Measurements from ENCODE around the gene SPTY2D1.
A peak's percentile ranks its signal among the peaks of the same experiment; 100 is the strongest.

SPTY2D1 gene, protein sequence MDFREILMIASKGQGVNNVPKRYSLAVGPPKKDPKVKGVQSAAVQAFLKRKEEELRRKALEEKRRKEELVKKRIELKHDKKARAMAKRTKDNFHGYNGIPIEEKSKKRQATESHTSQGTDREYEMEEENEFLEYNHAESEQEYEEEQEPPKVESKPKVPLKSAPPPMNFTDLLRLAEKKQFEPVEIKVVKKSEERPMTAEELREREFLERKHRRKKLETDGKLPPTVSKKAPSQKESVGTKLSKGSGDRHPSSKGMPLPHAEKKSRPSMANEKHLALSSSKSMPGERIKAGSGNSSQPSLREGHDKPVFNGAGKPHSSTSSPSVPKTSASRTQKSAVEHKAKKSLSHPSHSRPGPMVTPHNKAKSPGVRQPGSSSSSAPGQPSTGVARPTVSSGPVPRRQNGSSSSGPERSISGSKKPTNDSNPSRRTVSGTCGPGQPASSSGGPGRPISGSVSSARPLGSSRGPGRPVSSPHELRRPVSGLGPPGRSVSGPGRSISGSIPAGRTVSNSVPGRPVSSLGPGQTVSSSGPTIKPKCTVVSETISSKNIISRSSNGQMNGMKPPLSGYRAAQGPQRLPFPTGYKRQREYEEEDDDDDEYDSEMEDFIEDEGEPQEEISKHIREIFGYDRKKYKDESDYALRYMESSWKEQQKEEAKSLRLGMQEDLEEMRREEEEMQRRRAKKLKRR

GRCh38 chr11:18634140-18635032 is at the start of gene SPTY2D1:
Gene SPTY2D1, minus strand, starts transcription at chr11:18634342. Its CDS starts 85 bp downstream, at chr11:18634257.
- TF ChIP-seq NFIC (IDR thresholded peaks at IDR 0.05): no peak
- no peak for TF ChIP-seq EP300 (IDR thresholded peaks at IDR 0.05; ENCODE audit: borderline replicate concordance)
- no peak for TF ChIP-seq TEAD4 (IDR thresholded peaks at IDR 0.05)
- TF ChIP-seq, protein P1, sequence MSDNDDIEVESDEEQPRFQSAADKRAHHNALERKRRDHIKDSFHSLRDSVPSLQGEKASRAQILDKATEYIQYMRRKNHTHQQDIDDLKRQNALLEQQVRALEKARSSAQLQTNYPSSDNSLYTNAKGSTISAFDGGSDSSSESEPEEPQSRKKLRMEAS (IDR thresholded peaks at IDR 0.05): peak; percentile 87
- TF ChIP-seq, protein P2, sequence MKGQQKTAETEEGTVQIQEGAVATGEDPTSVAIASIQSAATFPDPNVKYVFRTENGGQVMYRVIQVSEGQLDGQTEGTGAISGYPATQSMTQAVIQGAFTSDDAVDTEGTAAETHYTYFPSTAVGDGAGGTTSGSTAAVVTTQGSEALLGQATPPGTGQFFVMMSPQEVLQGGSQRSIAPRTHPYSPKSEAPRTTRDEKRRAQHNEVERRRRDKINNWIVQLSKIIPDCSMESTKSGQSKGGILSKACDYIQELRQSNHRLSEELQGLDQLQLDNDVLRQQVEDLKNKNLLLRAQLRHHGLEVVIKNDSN (IDR thresholded peaks at IDR 0.05): no peak
- TF ChIP-seq CREB1 (IDR thresholded peaks at IDR 0.05; ENCODE audit: low read depth): peak; percentile 94
- peak; percentile 76 for TF ChIP-seq TAF1 (IDR thresholded peaks at IDR 0.05; ENCODE audit: low read depth)
- TF ChIP-seq TCF12 (IDR thresholded peaks at IDR 0.05; ENCODE audit: low read depth): peak; percentile 12; the same call in 1 of the 2 replicates
- TF ChIP-seq CEBPB (IDR thresholded peaks at IDR 0.05): no peak
- TF ChIP-seq REST (IDR thresholded peaks at IDR 0.05; ENCODE audit: low read depth): no peak
- TF ChIP-seq ZBTB7A (IDR thresholded peaks at IDR 0.05; ENCODE audit: low read depth): no peak
- TF ChIP-seq YY1 (IDR thresholded peaks at IDR 0.05; ENCODE audit: low read depth): no peak
- TF ChIP-seq FOXM1 (IDR thresholded peaks at IDR 0.05; ENCODE audit: borderline replicate concordance, low read depth): no peak
- TF ChIP-seq RAD21 (IDR thresholded peaks at IDR 0.05; ENCODE audit: low read depth): no peak
- no peak for TF ChIP-seq EGR1 (IDR thresholded peaks at IDR 0.05)

GRCh38 chr11:18682466-18682865 is 48.3 kb upstream of the SPTY2D1 start:
- no peak for TF ChIP-seq TCF12 (IDR thresholded peaks at IDR 0.05; ENCODE audit: low read depth)
- TF ChIP-seq FOXM1 (IDR thresholded peaks at IDR 0.05; ENCODE audit: borderline replicate concordance, low read depth): no peak
- TF ChIP-seq, protein P1 (IDR thresholded peaks at IDR 0.05): no peak

DNA sequence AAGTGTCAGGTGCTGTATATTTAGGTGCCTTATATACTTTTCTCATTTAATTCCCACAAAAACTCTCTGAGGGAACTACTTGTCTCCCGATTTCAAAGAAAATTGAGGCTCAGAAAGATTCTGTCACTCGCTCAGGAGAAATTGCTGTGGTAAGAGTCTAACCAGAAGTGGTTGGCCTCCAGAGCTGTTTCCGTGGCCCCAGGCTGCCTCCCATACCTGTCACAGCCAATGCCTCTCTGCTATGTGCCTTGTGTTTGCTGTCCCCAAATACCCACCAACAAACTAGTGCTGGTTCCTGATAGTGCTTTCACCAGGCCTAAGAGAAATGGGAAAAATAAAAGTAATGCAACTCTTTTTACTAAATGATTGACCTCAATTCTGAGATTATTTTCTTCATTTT is 43.4 kb upstream of the SPTY2D1 start:
- no peak for TF ChIP-seq EP300 (IDR thresholded peaks at IDR 0.05; ENCODE audit: borderline replicate concordance)
- no peak for TF ChIP-seq REST (IDR thresholded peaks at IDR 0.05; ENCODE audit: low read depth)
- no peak for TF ChIP-seq TAF1 (IDR thresholded peaks at IDR 0.05; ENCODE audit: low read depth)
- no peak for TF ChIP-seq YY1 (IDR thresholded peaks at IDR 0.05; ENCODE audit: low read depth)
- TF ChIP-seq EGR1 (IDR thresholded peaks at IDR 0.05): no peak

DNA sequence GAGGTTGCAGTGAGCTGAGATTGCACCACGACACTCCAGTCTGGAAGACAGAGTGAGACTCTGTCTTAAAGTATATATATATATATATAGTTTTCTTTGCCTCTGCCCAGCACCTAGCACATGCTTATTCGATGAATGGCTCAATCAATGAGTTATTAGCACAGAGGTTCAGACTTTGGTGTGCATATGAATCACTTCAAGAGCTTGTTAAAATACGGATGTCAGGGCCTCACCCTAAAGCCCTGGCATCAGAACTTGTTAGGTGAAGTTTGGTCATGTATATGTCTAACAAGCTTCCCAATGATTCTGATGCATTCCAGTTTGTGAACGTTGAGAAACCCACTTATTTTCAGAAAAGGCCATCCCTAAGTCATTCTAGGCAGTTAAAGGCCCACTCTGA is 42.7 kb upstream of the SPTY2D1 start:
- TF ChIP-seq TAF1 (IDR thresholded peaks at IDR 0.05; ENCODE audit: low read depth) (no peak), TCF12 (IDR thresholded peaks at IDR 0.05; ENCODE audit: low read depth) (no peak), NFIC (IDR thresholded peaks at IDR 0.05) (no peak), YY1 (IDR thresholded peaks at IDR 0.05; ENCODE audit: low read depth) (no peak)
- TF ChIP-seq, protein P2 (IDR thresholded peaks at IDR 0.05): no peak

DNA sequence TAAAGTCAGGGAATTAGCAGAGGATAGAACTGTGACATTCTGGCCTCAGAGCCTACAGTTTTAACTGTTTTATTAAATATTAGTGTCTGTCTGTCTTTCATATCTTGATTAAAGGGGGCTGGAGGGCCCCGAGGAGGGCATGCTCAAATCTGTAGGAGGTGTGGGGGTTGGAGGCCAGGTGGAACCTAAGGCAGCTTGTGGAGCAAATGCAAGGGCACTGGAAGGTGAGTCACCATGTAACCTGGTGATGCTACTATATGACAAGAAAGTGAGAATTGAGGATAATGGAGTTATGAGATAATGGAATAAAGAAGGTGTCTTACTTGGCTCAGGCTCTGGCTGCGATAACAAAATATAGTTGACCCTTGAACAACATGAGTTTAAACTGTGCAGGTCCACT is 37.1 kb upstream of the SPTY2D1 start:
- TF ChIP-seq TCF12 (IDR thresholded peaks at IDR 0.05; ENCODE audit: low read depth) (no peak), EGR1 (IDR thresholded peaks at IDR 0.05) (no peak), TEAD4 (IDR thresholded peaks at IDR 0.05) (no peak), REST (IDR thresholded peaks at IDR 0.05; ENCODE audit: low read depth) (no peak), FOXM1 (IDR thresholded peaks at IDR 0.05; ENCODE audit: borderline replicate concordance, low read depth) (no peak)
- TF ChIP-seq, protein P1 (IDR thresholded peaks at IDR 0.05): no peak
